Measurements from ENCODE around the gene PHF13. TPM values are rescaled to one million over a fixed set of nuclear protein-coding genes. Genes with fewer than 3 reads are reported as not detected.
"Not testable (repeated sequence)": the region's sequence is repeated elsewhere in the genome, so short reads cannot be mapped to it uniquely, and the experiment has no call there.

The PHF13 gene
- polyA plus RNA-seq, 10 donors = 16.1 to 24.0 (median 18.8) TPM

GRCh38 chr1:6657138-6657537, 43.6 kb downstream of the PHF13 start:
- DNase-seq = no peak

DNA sequence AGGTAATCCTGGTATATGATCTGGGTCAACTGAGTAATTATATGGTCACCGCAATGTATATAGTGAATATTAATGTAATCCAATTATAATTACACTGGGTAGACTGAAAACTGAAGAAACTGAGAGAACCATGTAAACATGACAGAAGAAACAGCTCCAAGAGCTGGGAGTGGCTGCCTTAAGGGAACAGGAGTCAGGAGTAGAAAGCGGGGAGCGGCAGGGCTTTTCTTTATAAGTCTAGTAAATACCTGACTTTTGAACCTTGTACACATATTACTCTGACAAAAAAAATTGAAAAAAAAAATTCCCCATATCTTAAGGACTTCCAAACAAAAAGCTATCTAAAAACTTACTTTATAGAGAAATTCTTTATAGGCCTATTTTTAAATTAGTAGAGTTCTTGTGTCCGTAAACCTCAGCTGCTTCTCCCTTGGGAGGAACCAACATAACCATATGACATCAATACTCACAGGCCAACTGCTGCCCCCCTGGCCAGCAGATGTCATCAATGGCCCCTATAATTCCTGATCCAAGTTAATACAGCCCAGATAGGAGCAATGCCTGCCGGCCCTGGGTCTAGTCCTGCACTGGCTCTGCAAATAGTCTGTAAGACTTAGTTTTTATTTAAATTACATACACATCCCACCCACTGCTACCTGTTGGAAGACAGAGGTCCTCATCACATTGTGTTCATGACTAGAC, 45.0 kb downstream of the PHF13 start:
- DNase-seq = no peak

DNA sequence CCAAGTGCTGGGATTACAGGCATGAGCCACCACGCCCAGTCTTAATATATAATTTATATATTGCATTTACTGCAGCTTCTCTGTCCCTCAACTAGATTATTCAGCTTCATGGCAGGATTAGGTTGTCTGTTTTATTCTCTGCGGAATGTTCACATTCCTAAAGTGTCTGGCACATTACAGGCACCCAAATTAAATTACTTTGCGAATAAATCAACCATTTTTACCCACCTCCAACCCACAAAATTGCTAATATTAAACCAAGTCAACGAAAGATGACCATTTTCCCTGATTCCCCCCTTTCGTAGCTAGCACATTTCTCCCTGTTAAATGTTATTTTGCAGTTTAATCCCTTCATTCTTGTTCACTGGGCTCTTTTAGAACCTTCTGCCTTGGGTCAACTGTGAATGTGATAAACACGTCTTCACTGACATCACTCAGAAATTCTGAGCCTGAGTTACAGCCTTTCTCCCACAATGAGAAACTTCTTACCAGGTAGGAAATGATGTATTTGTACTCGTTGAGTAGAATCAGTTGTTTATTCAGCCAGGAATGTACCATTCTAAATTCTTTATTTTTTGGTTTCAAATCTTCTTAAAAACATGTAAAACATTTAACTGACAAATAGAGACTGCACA, 47.0 kb downstream of the PHF13 start:
- no peak for DNase-seq

DNA sequence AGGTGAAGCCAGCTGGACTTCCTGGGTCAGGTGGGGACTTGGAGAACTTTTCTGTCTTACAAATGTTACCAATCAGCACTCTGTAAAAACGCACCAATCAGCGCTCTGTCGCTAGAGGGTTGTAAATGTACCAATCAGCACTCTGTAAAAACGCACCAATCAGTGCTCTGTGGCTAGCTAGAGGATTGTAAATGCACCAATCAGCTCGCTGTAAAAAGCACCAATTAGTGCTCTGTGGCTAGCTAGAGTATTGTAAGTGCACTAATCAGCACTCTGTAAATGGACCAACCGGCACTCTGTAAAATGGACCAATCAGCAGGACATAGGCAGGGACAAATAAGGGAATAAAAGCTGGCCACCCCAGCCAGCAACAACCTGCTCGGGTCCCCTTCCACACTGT, 48.9 kb downstream of the PHF13 start:
- not testable (repeated sequence) for DNase-seq

DNA sequence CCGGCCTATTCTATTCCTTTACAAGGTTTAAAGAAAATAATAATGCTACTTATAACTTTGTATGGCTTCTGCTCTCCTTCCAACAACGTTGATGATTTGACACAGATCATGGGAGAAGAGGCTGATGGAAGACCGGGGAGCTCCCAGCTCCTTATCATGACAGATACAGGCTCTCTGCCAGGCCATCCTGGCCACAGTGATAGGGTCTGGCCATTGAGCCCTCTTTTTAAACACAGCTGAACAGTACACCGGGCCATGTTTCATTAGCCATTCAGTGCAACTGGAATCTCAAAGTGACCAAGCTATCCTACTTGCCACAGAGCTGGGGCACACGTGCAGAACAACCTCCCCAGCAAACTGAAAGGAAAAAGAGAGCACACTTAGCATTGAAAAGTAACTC, 53.2 kb downstream of the PHF13 start:
- no peak for DNase-seq

GRCh38 chr1:6667139-6667538, 53.6 kb downstream of the PHF13 start:
- no peak for DNase-seq

GRCh38 chr1:6668503-6668902, 55.0 kb downstream of the PHF13 start:
- DNase-seq = no peak

- DNase-seq = peak in 2 of 3 donors; percentile 6 to 15
Measured at GRCh38 chr1:6672558-6672957, 59.0 kb downstream of the PHF13 start.

Other genes with a start within 250 kb of the PHF13 start
- gene ACOT7, start 220.0 kb upstream of the PHF13 start, polyA plus RNA-seq (ENCODE audit: insufficient read length in 10 of 10) = 10 to 100 TPM; 14.1 to 25.9 (median 17.0) TPM
- 1 to 10 TPM in 2 of 10 donors, under 1 TPM in 2, not detected in 6; 0.31 to 2.3 (median 0.92) TPM for gene HES2, start 193.8 kb upstream of the PHF13 start, polyA plus RNA-seq (ENCODE audit: insufficient read length in 10 of 10)
- gene ESPN, start 189.0 kb upstream of the PHF13 start, polyA plus RNA-seq (ENCODE audit: insufficient read length in 10 of 10) = 1 to 10 TPM in 7 of 10 donors, under 1 TPM in 3; 0.35 to 5.0 (median 1.3) TPM
- gene TNFRSF25, start 147.6 kb upstream of the PHF13 start, polyA plus RNA-seq (ENCODE audit: insufficient read length in 10 of 10) = 10 to 100 TPM in 4 of 10 donors, 1 to 10 TPM in 6; 5.7 to 13.9 (median 9.5) TPM
- 10 to 100 TPM in 4 of 10 donors, 1 to 10 TPM in 6; 6.9 to 15.1 (median 9.8) TPM for gene PLEKHG5, start 122.1 kb upstream of the PHF13 start, polyA plus RNA-seq (ENCODE audit: insufficient read length in 10 of 10)
- gene NOL9, start 59.2 kb upstream of the PHF13 start, polyA plus RNA-seq (ENCODE audit: insufficient read length in 10 of 10) = 10 to 100 TPM; 11.0 to 23.8 (median 14.6) TPM
- 1 to 10 TPM; 3.2 to 7.0 (median 5.1) TPM for gene TAS1R1, start 58.4 kb upstream of the PHF13 start, polyA plus RNA-seq (ENCODE audit: insufficient read length in 10 of 10)
- gene ZBTB48, start 33.7 kb upstream of the PHF13 start, polyA plus RNA-seq (ENCODE audit: insufficient read length in 10 of 10) = 10 to 100 TPM; 13.2 to 24.8 (median 16.2) TPM
- 10 to 100 TPM; 25.5 to 42.0 (median 30.0) TPM for gene KLHL21, start 10.9 kb upstream of the PHF13 start, polyA plus RNA-seq (ENCODE audit: insufficient read length in 10 of 10)
- gene THAP3, start 11.1 kb downstream of the PHF13 start, polyA plus RNA-seq (ENCODE audit: insufficient read length in 10 of 10) = 10 to 100 TPM; 13.2 to 18.0 (median 15.6) TPM
- gene DNAJC11, start 88.1 kb downstream of the PHF13 start, polyA plus RNA-seq (ENCODE audit: insufficient read length in 10 of 10) = 10 to 100 TPM; 26.7 to 42.0 (median 34.7) TPM
- 10 to 100 TPM; 36.4 to 49.7 (median 44.0) TPM for gene CAMTA1, start 171.7 kb downstream of the PHF13 start, polyA plus RNA-seq (ENCODE audit: insufficient read length in 10 of 10)